CD4-positive, alpha-beta T cell treated with Interleukin-1 beta for 1 hour (primary cell): ENCODE measurements around the gene ALKAL2.

Experiments
- DNase-seq, 2 donors: peaks; one replicate each; pipeline ENCODE4 v3.0.0-alpha.2; 2020 to 2022

Gene ALKAL2

DNA sequence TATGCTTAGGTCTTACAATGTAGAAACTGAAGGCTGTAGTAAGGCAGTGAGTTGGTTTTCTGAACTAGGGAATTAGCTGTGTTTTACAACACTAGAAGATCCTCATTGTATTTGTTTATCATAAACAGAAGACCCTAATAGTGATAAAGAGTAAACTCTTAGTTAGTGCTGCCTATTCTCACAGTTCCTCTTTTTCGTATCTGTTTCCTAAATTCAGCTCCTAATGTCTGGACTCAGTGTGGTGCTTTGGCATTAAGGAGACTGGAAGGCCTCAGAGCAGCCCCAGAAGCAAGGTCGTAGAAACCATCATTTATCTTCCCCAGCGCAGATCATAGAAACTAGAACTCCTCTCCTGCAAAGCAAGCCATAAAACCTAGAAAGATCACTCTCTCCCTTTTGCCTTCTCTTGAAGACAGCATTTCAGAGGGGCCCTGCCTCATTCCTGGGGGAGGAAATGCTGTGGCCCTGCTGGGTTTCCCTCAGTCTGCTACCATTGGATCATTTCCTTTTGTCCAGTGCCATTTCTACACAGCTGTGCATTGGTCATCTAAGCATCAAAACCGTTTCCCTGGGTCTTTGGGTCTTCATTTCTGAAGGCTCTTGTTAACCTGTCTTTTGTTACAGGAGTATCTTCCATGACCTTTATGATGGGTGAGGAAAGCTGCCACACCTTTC, 18.4 kb downstream of the ALKAL2 start:
- no peak for DNase-seq

GRCh38 chr2:268323-268722, 19.6 kb downstream of the ALKAL2 start:
- DNase-seq, result no peak

DNA sequence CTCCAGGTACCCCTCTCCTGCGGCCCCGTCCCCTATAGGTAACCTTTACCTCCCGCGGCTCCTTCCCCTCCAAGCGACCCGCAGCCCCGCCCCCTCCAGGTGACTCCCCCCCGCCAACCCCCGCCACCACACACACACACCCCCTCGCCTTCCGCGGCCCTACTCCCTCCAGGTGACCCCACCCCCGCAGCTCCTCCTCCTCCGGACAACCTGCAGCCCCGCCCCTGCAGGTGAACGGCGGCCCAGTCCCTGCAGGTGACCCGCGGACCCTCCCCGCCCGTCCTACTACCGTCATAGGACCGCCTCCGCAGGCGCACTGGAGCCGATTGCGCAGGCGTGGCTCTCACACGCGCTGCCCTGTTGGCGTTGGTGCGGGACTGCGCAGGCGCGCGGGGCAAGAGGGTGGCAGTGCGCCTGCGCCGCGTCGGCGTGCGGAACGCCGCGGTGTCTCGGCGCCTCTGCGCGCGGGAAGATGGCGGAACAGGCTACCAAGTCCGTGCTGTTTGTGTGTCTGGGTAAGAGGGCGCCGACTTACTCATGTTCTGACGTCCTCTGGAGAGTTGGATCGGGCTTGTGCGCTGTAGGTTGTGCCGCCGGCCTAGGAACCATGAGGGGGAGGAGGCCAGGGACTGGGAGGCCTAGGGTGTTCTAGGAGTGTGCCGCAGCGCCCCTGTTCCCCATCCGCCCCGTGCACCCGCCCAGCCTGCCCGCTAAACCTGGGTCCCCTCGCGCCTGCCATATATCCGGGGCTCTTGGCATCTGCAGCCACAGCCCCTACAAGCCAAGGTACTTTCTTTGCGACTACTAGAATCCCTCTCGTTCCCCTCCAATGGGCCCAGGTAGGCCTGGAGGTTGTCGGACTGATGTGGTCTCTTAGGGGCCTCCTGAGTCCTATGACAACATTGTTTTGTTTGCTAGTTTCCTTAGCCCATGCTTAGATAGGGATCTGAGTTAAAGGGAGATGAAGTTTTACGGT, 23.1 kb downstream of the ALKAL2 start, which contains the start of gene ACP1:
TSS of gene ACP1 (plus strand) at position 455 of the 976 bp plus-strand sequence. CDS start at position 473, 18 bp downstream.
- DNase-seq, result peak; percentile 96 to 97

- peak; percentile 61 to 70 for DNase-seq
Measured at GRCh38 chr2:263774-264492, 24.0 kb downstream of the ALKAL2 start, which contains the start of gene SH3YL1. Gene SH3YL1, minus strand, starts transcription at chr2:264032. Its CDS starts 48 bp downstream, at chr2:263984.

- DNase-seq, result no peak
Measured at GRCh38 chr2:263022-263738, 24.7 kb downstream of the ALKAL2 start.

DNA sequence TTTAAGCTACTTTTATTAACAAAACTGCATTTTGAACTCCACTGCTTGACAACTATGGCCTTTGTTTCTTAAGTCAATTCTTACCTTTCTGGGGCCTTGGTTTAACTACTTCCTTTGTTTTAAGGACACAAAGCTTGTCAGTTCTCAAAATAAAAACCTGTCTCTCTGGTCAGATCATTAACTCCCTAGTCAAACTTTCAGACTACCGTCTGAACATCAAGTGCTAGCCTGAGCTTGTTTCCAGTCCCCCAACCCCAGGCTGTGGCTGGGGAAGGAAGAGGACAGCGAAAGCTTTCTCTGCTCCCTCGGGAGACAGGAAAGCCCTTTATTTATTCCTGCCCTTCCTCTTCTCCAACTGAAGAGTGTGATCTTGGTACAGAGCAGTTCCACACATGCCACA, 25.8 kb downstream of the ALKAL2 start:
- DNase-seq, result no peak

- no peak for DNase-seq
Measured at GRCh38 chr2:260507-261161, 27.3 kb downstream of the ALKAL2 start.

GRCh38 chr2:259789-260331, 28.0 kb downstream of the ALKAL2 start:
- no peak for DNase-seq

GRCh38 chr2:258933-259332, 29.0 kb downstream of the ALKAL2 start:
- DNase-seq, result no peak

- no peak for DNase-seq
Measured at GRCh38 chr2:257842-258241, 30.0 kb downstream of the ALKAL2 start.

GRCh38 chr2:257429-257828, 30.5 kb downstream of the ALKAL2 start:
- DNase-seq, result no peak

- DNase-seq, result no peak
Measured at GRCh38 chr2:256094-256493, 31.8 kb downstream of the ALKAL2 start.

DNA sequence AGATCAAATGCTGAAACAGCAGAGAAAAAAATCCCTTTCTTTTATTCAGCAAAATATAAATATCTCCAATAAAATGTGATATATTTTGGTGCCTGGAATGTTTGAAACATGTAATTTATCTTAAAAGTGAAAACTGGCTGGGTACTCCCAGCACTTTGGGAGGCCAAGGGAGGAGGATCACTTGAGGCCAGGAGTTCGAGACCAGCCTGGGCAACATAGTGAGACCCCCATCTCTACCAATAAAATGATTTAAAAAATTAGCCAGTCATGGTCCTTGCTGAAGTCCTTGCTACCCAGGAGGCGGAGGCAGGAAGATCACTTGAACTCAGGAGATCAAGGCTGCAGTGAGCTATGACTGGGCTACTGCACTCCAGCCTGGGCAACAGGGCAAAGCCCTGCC, 32.7 kb downstream of the ALKAL2 start:
- DNase-seq, result no peak

DNA sequence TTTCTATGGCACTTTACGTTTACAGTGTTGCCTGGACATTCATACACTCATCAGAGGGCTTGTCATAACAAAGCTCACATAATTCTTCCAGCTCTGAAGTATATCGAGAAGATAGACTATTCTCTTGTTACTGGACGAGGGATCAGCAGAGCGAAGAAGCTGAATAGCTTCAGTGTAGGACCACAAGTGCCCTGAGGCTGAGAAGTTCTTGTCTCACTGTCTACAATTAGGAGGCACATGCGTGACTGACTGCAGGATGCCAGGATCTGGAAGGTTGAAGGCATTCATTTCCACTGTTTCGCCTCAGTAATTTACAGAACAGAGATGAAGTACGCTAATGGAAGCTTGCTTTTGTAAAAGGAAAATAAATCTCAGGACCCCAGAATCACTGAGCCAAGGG, 33.6 kb downstream of the ALKAL2 start:
- no peak for DNase-seq

GRCh38 chr2:253202-253638, 34.7 kb downstream of the ALKAL2 start:
- DNase-seq, result no peak

DNA sequence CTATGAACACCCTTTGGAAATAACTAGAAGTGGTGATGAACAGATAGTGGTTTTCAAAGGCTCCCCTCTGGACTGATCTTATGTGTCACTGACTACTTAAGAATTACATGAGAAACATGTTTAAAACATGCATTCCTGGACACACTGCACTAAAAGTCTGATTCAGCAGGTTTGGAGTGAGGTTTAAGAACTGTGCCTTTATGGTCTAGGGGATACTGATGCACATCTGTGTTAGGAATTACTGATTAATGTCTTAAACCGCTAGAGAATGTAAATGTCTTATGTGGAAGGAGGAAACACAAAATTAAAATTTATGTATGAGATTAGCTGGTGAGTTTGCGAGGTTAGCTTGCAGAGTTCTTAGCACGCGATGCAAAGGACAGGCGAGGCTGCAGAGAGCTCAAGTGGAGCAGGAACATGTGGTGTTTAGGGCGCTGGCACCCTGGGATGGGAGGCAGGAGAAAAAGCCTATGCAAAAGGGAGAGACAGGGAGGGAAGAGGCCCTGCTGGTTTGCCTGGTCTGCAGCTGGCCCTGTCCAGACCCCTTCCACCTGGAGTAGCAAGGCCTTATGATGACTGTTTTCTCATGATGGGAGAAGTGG, 35.8 kb downstream of the ALKAL2 start:
- DNase-seq, result no peak

GRCh38 chr2:249538-250042, 38.3 kb downstream of the ALKAL2 start:
- DNase-seq, result no peak

- DNase-seq, result no peak
Measured at GRCh38 chr2:248724-249123, 39.2 kb downstream of the ALKAL2 start.

- peak in 1 of 2 donors; percentile 50 for DNase-seq
Measured at GRCh38 chr2:246489-247144, 41.3 kb downstream of the ALKAL2 start.

GRCh38 chr2:244547-244946, 43.3 kb downstream of the ALKAL2 start:
- no peak for DNase-seq
